Measurements from ENCODE around the gene CYRIA. TPM values are rescaled to one million over a fixed set of nuclear protein-coding genes. Genes with fewer than 3 reads are reported as not detected.

The CYRIA gene
- total RNA-seq, 3 donors from 2014 or later (not counting 1 experiment from before 2014, with no cell fraction given): 37.4 to 54.8 (median 38.5) TPM

- Mint-ChIP-seq H3K36me3 (no peaks in the 10 kb centered on the region), H3K27ac (no peak overlapping the region), H3K27me3 (ENCODE audit: low read depth in 2 of 2) (peaks cover 9 to 23% of the 10 kb centered on the region in 2 donors), H3K4me3 (no peak overlapping the region), H3K9me3 (no peaks in the 10 kb centered on the region), H3K4me1 (no peaks in the 10 kb centered on the region)
- no peaks in the 10 kb centered on the region for H3K4me1 ChIP-seq (ENCODE audit: control insufficient read depth, insufficient read depth, low read length)
- ATAC-seq (no peak), DNase-seq (no peak)
- H3K27ac ChIP-seq (ENCODE audit: low read length): no peak overlapping the region
- H3K9me3 ChIP-seq (ENCODE audit: control insufficient read depth, insufficient read depth, low read length): no peaks in the 10 kb centered on the region
- no peak for TF ChIP-seq CTCF (IDR thresholded peaks at IDR 0.05)
- 93% methylated on average over 6 of the region's 7 CpGs for WGBS (ENCODE audit: insufficient coverage)
- intact Hi-C loops (cut with micrococcal nuclease): no loop called here
- no peak overlapping the region for H3K4me3 ChIP-seq (ENCODE audit: low read length)
- H3K27me3 ChIP-seq (ENCODE audit: control insufficient read depth, insufficient read depth, low read length): no peaks in the 10 kb centered on the region
- no peaks in the 10 kb centered on the region for H3K36me3 ChIP-seq (ENCODE audit: control insufficient read depth, insufficient read depth, low read length)
Measured at GRCh38 chr2:16691261-16691660, 25.6 kb upstream of the CYRIA start.

GRCh38 chr2:16687955-16688354 lies 22.3 kb upstream of the CYRIA start:
- no peak for DNase-seq
- no peak overlapping the region for H3K27ac ChIP-seq (ENCODE audit: low read length)
- no peak for ATAC-seq
- no peaks in the 10 kb centered on the region for H3K9me3 ChIP-seq (ENCODE audit: control insufficient read depth, insufficient read depth, low read length)
- no peaks in the 10 kb centered on the region for H3K36me3 ChIP-seq (ENCODE audit: control insufficient read depth, insufficient read depth, low read length)
- H3K27me3 ChIP-seq (ENCODE audit: control insufficient read depth, insufficient read depth, low read length): no peaks in the 10 kb centered on the region
- Mint-ChIP-seq H3K4me1 (no peaks in the 10 kb centered on the region), H3K9me3 (no peaks in the 10 kb centered on the region), H3K4me3 (no peak overlapping the region), H3K36me3 (no peaks in the 10 kb centered on the region), H3K27me3 (ENCODE audit: low read depth in 2 of 2) (peaks cover 0 to 3% of the 10 kb centered on the region in 2 donors), H3K27ac (no peak overlapping the region)
- WGBS (ENCODE audit: insufficient coverage): 68% methylated on average over 3 of the region's 4 CpGs
- intact Hi-C loops (cut with micrococcal nuclease): no loop called here
- no peak for TF ChIP-seq CTCF (IDR thresholded peaks at IDR 0.05)
- H3K4me1 ChIP-seq (ENCODE audit: control insufficient read depth, insufficient read depth, low read length): no peaks in the 10 kb centered on the region
- no peak overlapping the region for H3K4me3 ChIP-seq (ENCODE audit: low read length)

- Mint-ChIP-seq H3K36me3 (no peaks in the 10 kb centered on the region), H3K4me1 (peaks cover 0 to 5% of the 10 kb centered on the region in 2 donors), H3K9me3 (no peaks in the 10 kb centered on the region), H3K27me3 (ENCODE audit: low read depth in 2 of 2) (peaks cover 3 to 6% of the 10 kb centered on the region in 2 donors), H3K4me3 (no peak overlapping the region), H3K27ac (no peak overlapping the region)
- 100% methylated on average over 1 of the region's 1 CpG for WGBS (ENCODE audit: insufficient coverage)
- no peak for DNase-seq
- H3K4me3 ChIP-seq (ENCODE audit: low read length): no peak overlapping the region
- intact Hi-C loops (cut with micrococcal nuclease): no loop called here
- no peaks in the 10 kb centered on the region for H3K9me3 ChIP-seq (ENCODE audit: control insufficient read depth, insufficient read depth, low read length)
- no peak for TF ChIP-seq CTCF (IDR thresholded peaks at IDR 0.05)
- no peak overlapping the region for H3K27ac ChIP-seq (ENCODE audit: low read length)
- H3K36me3 ChIP-seq (ENCODE audit: control insufficient read depth, insufficient read depth, low read length): no peaks in the 10 kb centered on the region
- no peaks in the 10 kb centered on the region for H3K27me3 ChIP-seq (ENCODE audit: control insufficient read depth, insufficient read depth, low read length)
- ATAC-seq: no peak
- no peaks in the 10 kb centered on the region for H3K4me1 ChIP-seq (ENCODE audit: control insufficient read depth, insufficient read depth, low read length)
Measured at GRCh38 chr2:16687222-16687621, 21.6 kb upstream of the CYRIA start.

- WGBS (ENCODE audit: insufficient coverage): 91% methylated on average over 2 of the region's 2 CpGs
- H3K4me3 ChIP-seq (ENCODE audit: low read length): no peak overlapping the region
- H3K27me3 Mint-ChIP-seq (ENCODE audit: low read depth in 2 of 2): peaks cover 3 to 7% of the 10 kb centered on the region in 2 donors
- no peaks in the 10 kb centered on the region for H3K36me3 ChIP-seq (ENCODE audit: control insufficient read depth, insufficient read depth, low read length)
- DNase-seq: no peak
- TF ChIP-seq CTCF (IDR thresholded peaks at IDR 0.05): no peak
- no peaks in the 10 kb centered on the region for H3K27me3 ChIP-seq (ENCODE audit: control insufficient read depth, insufficient read depth, low read length)
- no peaks in the 10 kb centered on the region for H3K36me3 Mint-ChIP-seq
- no peaks in the 10 kb centered on the region for H3K9me3 ChIP-seq (ENCODE audit: control insufficient read depth, insufficient read depth, low read length)
- H3K4me1 Mint-ChIP-seq: peaks cover 0 to 7% of the 10 kb centered on the region in 2 donors
- H3K9me3 Mint-ChIP-seq: no peaks in the 10 kb centered on the region
- no peak for ATAC-seq
- H3K4me3 Mint-ChIP-seq: no peak overlapping the region
- intact Hi-C loops (cut with micrococcal nuclease): no loop called here
- H3K27ac Mint-ChIP-seq: no peak overlapping the region
- H3K27ac ChIP-seq (ENCODE audit: low read length): no peak overlapping the region
- H3K4me1 ChIP-seq (ENCODE audit: control insufficient read depth, insufficient read depth, low read length): no peaks in the 10 kb centered on the region
Measured at GRCh38 chr2:16686641-16687040, 21.0 kb upstream of the CYRIA start.

Measured in natural killer cell (primary cell).